Nephron progenitor cell (in vitro differentiated cells): Measurements from ENCODE around the gene SLC6A19.

ENCODE experiments used
- DNase-seq: peaks from one replicate; pipeline ENCODE4 v3.0.0; 2021
- H3K27ac Mint-ChIP-seq: 2 replicates; pipeline ENCODE4 v1.8.0; 2021; ENCODE audit warnings: mild to moderate bottlenecking, moderate library complexity, mixed read lengths
- H3K27me3 Mint-ChIP-seq: 2 replicates; pipeline ENCODE4 v1.8.0; 2021; ENCODE audit warnings: mild to moderate bottlenecking, low read depth, mixed read lengths; ENCODE audit not compliant: poor library complexity
- H3K36me3 Mint-ChIP-seq: 2 replicates; pipeline ENCODE4 v1.8.0; 2021; ENCODE audit warnings: low read depth, mixed read lengths
- H3K4me1 Mint-ChIP-seq: 2 replicates; pipeline ENCODE4 v1.8.0; 2021; ENCODE audit warnings: mixed read lengths
- H3K4me3 Mint-ChIP-seq: 2 replicates; pipeline ENCODE4 v1.8.0; 2021; ENCODE audit warnings: mild to moderate bottlenecking, moderate library complexity, mixed read lengths
- H3K9me3 Mint-ChIP-seq: 2 replicates; pipeline ENCODE4 v1.8.0; 2021; ENCODE audit warnings: mild to moderate bottlenecking, moderate library complexity, mixed read lengths
- TF ChIP-seq, protein P1 (sequence below): fragments of 200-600 bp; sonication (generic); IDR thresholded peaks from 2 replicates; pipeline ENCODE4 v1.5.0; 2021; ENCODE audit warnings: antibody characterized with exemption

The SLC6A19 gene

DNA sequence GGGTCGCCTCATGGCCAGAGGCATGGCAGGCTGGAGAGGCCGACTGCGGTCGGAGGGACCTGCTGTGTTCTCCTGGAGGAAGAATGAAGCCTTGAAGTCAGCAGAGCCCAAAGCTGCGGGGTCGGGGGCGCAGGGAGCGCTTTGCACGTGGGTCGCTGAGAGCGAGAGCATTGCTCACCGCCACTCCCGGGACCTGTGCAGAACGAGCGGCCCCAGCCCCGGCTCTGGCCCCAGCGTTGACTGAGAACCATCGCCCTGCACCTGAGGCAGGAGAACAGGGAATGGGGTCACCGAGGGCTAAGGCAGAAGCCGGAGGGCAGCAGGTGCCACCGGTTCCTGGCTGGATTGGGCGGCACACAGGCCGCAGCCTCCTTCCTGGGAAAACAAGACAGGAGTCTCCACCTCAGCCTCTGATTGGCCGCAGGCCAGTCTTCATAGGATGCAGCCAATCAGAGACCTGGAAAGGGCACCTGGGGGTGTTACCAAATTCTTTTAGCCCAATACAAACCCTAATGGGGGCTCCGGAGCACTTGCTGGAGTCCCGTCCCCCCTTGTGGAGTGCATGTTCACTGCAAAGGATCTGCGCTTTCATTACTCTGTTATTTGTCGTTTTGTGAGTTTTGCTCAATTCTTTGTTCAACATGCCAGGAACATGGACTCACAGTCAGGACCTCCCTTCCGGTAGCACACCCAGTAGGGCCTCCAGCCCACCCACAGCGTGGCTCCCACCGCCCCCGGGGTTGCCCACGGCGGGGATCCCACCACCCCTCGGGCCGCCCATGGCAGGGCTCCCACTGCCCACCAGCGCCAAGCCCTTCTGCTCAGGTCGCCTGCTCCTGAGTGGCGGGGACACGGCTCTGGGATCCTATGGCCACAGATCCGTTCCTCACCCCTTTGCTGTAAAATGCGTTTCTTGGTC lies 24.7 kb upstream of the SLC6A19 start:
- TF ChIP-seq, protein P1, sequence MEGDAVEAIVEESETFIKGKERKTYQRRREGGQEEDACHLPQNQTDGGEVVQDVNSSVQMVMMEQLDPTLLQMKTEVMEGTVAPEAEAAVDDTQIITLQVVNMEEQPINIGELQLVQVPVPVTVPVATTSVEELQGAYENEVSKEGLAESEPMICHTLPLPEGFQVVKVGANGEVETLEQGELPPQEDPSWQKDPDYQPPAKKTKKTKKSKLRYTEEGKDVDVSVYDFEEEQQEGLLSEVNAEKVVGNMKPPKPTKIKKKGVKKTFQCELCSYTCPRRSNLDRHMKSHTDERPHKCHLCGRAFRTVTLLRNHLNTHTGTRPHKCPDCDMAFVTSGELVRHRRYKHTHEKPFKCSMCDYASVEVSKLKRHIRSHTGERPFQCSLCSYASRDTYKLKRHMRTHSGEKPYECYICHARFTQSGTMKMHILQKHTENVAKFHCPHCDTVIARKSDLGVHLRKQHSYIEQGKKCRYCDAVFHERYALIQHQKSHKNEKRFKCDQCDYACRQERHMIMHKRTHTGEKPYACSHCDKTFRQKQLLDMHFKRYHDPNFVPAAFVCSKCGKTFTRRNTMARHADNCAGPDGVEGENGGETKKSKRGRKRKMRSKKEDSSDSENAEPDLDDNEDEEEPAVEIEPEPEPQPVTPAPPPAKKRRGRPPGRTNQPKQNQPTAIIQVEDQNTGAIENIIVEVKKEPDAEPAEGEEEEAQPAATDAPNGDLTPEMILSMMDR: no peak
- no peak overlapping the region for H3K4me3 Mint-ChIP-seq
- H3K4me1 Mint-ChIP-seq: peaks cover 27% of the 10 kb centered on the region
- H3K36me3 Mint-ChIP-seq: no peaks in the 10 kb centered on the region
- peaks cover 7% of the 10 kb centered on the region for H3K27me3 Mint-ChIP-seq
- DNase-seq: no peak
- H3K9me3 Mint-ChIP-seq: no peaks in the 10 kb centered on the region
- no peak overlapping the region for H3K27ac Mint-ChIP-seq

DNA sequence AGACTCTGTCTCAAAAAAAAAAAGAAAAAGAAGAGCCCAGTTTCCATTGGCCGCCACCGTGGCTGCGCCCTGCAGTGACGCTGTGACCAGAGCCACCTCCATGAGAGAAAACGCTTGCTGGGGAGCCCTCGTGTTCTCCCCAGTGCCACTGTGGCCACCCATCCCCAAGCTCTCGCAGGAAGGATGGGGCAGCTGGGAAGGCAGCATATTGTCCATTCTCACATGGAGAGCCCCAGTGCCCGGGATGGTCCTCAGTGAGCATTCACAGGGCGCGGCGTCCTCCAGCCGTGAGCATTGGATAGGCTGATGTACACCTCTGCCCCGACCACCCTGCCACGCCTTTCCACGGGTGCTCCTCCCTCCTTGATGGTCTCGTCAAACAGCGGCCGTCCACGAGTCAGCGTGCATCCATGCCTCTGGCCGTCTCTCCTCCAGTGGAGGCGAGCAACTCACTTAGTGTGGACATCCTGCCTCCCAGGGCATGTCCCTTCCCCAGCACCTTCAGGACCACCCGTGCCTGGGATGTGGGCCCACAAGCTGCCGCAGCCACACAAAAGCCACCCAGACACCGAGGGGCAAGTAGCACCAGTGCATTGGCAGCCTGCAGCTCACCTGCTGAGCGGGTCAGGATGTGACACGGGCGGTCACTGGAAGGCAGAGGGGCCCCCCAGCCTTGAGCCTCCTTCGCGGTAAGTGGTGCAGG lies 23.4 kb upstream of the SLC6A19 start:
- TF ChIP-seq, protein P1: no peak
- no peaks in the 10 kb centered on the region for H3K9me3 Mint-ChIP-seq
- H3K4me3 Mint-ChIP-seq: no peak overlapping the region
- peaks cover 28% of the 10 kb centered on the region for H3K4me1 Mint-ChIP-seq
- no peak for DNase-seq
- H3K27me3 Mint-ChIP-seq: peaks cover 4% of the 10 kb centered on the region
- no peaks in the 10 kb centered on the region for H3K36me3 Mint-ChIP-seq
- H3K27ac Mint-ChIP-seq: no peak overlapping the region

DNA sequence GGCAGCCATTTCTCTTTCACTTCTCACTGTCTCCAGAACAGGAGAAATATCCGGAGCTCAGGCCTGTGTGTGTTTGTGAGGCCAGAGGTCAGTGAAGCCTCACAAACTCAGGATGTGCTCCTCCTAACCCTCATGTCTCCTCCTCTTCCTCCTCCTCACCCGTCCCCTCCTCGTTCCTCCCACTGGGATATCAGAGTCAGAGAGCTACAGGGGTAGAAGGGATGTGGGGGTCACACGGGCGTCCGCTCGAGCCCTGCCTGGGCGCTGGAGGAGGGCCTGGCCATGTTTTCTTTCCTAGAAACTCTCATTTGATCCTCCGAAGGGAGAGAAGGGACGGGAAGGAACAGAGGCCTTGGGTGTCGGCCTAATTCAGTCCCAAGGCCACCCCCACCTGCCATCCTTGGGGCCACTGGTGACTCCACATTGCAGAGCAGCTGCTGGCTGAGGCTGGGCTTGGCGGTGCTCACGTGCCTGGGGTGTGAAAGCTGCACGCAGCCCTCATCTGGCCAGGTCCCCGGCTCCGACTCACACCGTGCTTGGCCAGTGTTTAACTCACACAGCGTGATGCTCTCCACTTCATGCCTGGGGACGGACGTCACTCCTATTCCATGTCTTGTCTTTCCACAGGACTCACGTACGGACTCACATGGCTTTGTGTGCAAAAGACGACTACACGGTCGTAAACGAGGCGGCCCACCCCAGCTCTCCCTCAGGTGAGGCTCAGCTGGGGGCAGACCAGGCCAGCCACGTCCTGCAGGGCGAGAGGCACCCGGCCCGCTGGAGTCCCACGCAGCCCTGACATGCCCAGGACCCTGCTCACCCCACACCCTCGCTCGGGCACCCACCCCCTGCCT lies 22.6 kb upstream of the SLC6A19 start:
- TF ChIP-seq, protein P1: no peak
- DNase-seq: no peak
- H3K27ac Mint-ChIP-seq: peak overlapping the region; percentile 71
- peaks cover 27% of the 10 kb centered on the region for H3K4me1 Mint-ChIP-seq
- H3K27me3 Mint-ChIP-seq: no peaks in the 10 kb centered on the region
- no peaks in the 10 kb centered on the region for H3K9me3 Mint-ChIP-seq
- no peak overlapping the region for H3K4me3 Mint-ChIP-seq
- no peaks in the 10 kb centered on the region for H3K36me3 Mint-ChIP-seq

DNA sequence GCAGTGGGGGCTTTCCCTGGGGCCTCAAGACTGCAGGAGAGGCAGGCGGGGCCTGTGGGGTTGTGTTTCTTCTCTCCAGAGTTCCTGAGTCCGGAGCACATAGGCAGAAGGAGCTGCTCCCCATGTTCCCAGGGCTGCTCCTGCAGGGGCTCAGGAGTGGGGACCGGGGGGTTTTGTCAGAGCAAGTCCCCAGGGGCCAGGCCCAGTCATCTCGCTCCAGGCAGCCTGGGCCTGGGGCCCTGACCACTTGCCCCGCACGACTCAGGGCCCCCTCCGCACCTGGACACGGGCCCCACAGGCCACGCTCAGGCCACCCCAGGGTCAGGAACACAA lies 22.0 kb upstream of the SLC6A19 start:
- TF ChIP-seq, protein P1: no peak
- Mint-ChIP-seq H3K9me3 (no peaks in the 10 kb centered on the region), H3K4me1 (peaks cover 27% of the 10 kb centered on the region), H3K4me3 (no peak overlapping the region), H3K36me3 (no peaks in the 10 kb centered on the region), H3K27ac (no peak overlapping the region), H3K27me3 (no peaks in the 10 kb centered on the region)
- DNase-seq: no peak

DNA sequence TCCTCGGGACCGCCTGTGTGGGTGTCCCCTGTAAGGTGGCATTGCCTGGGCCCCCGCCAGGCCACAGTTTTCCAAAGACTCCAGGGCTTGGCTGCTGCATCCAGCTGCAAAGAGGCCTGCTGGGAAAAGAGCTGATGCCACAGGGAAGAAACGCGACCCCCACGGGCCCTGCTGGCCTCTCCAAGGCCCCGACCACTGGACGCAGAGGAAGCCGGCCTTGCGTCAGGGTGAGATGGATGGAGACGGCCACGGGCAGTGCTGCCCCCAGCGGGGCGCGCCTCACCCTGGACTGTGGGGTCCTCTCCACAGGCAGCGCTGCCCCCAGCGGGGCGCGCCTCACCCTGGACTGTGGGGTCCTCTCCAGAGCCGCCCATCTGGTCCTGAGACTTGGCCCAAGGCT lies 21.3 kb upstream of the SLC6A19 start:
- no peak for DNase-seq
- TF ChIP-seq, protein P1: no peak
- H3K4me3 Mint-ChIP-seq: no peak overlapping the region
- H3K36me3 Mint-ChIP-seq: no peaks in the 10 kb centered on the region
- peaks cover 27% of the 10 kb centered on the region for H3K4me1 Mint-ChIP-seq
- no peaks in the 10 kb centered on the region for H3K9me3 Mint-ChIP-seq
- no peak overlapping the region for H3K27ac Mint-ChIP-seq
- H3K27me3 Mint-ChIP-seq: no peaks in the 10 kb centered on the region
